Neuronal stem cell (in vitro differentiated cells): ENCODE results near the gene GRN.

Experiments
- DNase-seq: peaks from one replicate; pipeline ENCODE4 v3.0.0-alpha.2; 2013; ENCODE audit warnings: low spot score
- H2AFZ ChIP-seq: one replicate; pipeline ENCODE4 v1.6.1; 2013; ENCODE audit warnings: mild to moderate bottlenecking, low read length, inconsistent platforms
- H2AK5ac ChIP-seq: 2 replicates; pipeline ENCODE4 v1.6.1; 2013; ENCODE audit warnings: low read depth, mild to moderate bottlenecking, inconsistent platforms, low read length, moderate library complexity, mixed read lengths
- H2BK120ac ChIP-seq: 2 replicates; pipeline ENCODE4 v1.6.1; 2013; ENCODE audit warnings: low read depth, mild to moderate bottlenecking, inconsistent platforms, low read length, moderate library complexity, mixed read lengths
- H2BK12ac ChIP-seq: one replicate; pipeline ENCODE4 v1.6.1; 2013; ENCODE audit warnings: low read length, inconsistent platforms
- H2BK15ac ChIP-seq: 2 replicates; pipeline ENCODE4 v1.6.1; 2013; ENCODE audit warnings: mild to moderate bottlenecking, low read length, inconsistent platforms, mixed read lengths
- H2BK5ac ChIP-seq: one replicate; pipeline ENCODE4 v1.6.1; 2013; ENCODE audit warnings: inconsistent platforms, mild to moderate bottlenecking, low read length, moderate library complexity
- H3K14ac ChIP-seq: one replicate; pipeline ENCODE4 v1.6.1; 2013; ENCODE audit warnings: low read length, inconsistent platforms
- H3K18ac ChIP-seq: 2 replicates; pipeline ENCODE4 v1.6.1; 2013; ENCODE audit warnings: low read length, inconsistent platforms
- H3K23ac ChIP-seq: 2 replicates; pipeline ENCODE4 v1.6.1; 2013; ENCODE audit warnings: low read depth, mild to moderate bottlenecking, mixed read lengths, low read length, inconsistent platforms; ENCODE audit not compliant: poor library complexity
- H3K27ac ChIP-seq: replicated peaks from 3 replicates; pipeline ENCODE4 v1.5.1; 2013; ENCODE audit warnings: low read length, inconsistent platforms
- H3K27me3 ChIP-seq, 3 experiments: 2 replicates each; pipeline ENCODE4 v1.6.1; 2013; ENCODE audit warnings: low read length in 3 of 3, mild to moderate bottlenecking in 2 of 3, inconsistent platforms in 1 of 3, low read depth in 1 of 3, mixed read lengths in 1 of 3, moderate library complexity in 1 of 3; ENCODE audit not compliant: control insufficient read depth in 3 of 3, insufficient read depth in 3 of 3
- H3K36me3 ChIP-seq, 2 donors: replicated peaks in 1 of 2; 2 replicates each; pipeline ENCODE4 v1.6.1; 2013; ENCODE audit warnings: low read length in 2 of 2; ENCODE audit not compliant: control insufficient read depth in 2 of 2, insufficient read depth in 2 of 2
- H3K4ac ChIP-seq: 2 replicates; pipeline ENCODE4 v1.6.1; 2013; ENCODE audit warnings: inconsistent platforms, mild to moderate bottlenecking, low read length, moderate library complexity
- H3K4me1 ChIP-seq, 2 donors: 1 replicate in 1 of 2; 2 replicates in 1 of 2; pipeline ENCODE4 v1.6.1; 2013; ENCODE audit warnings: low read length in 2 of 2, low read depth in 1 of 2; ENCODE audit not compliant: control insufficient read depth in 2 of 2, insufficient read depth in 1 of 2
- H3K4me2 ChIP-seq: one replicate; pipeline ENCODE4 v1.6.1; 2013; ENCODE audit warnings: mild to moderate bottlenecking, low read length, inconsistent platforms; ENCODE audit not compliant: insufficient read depth, poor library complexity, severe bottlenecking
- H3K4me3 ChIP-seq, 2 donors: 2 replicates each; pipeline ENCODE4 v1.5.1; 2013; ENCODE audit warnings: low read length in 2 of 2, mild to moderate bottlenecking in 2 of 2, inconsistent platforms in 1 of 2, moderate library complexity in 1 of 2
- H3K79me1 ChIP-seq: one replicate; pipeline ENCODE4 v1.6.1; 2013; ENCODE audit warnings: low read depth, mild to moderate bottlenecking, inconsistent platforms, low read length, moderate library complexity
- H3K9ac ChIP-seq: one replicate; pipeline ENCODE4 v1.6.1; 2013; ENCODE audit warnings: mild to moderate bottlenecking, low read depth, low read length, inconsistent platforms; ENCODE audit not compliant: poor library complexity
- H3K9me3 ChIP-seq, 2 donors: replicated peaks in 1 of 2; 2 replicates each; pipeline versions ENCODE3 to v1.6.1; 2013; ENCODE audit warnings: low read length in 2 of 2, mild to moderate bottlenecking in 2 of 2, inconsistent platforms in 1 of 2, low read depth in 1 of 2, mixed read lengths in 1 of 2, moderate library complexity in 1 of 2; ENCODE audit not compliant: control insufficient read depth in 2 of 2, insufficient read depth in 1 of 2
- H4K8ac ChIP-seq: one replicate; pipeline ENCODE4 v1.6.1; 2013; ENCODE audit warnings: low read depth, mild to moderate bottlenecking, inconsistent platforms, low read length, moderate library complexity
- H4K91ac ChIP-seq: one replicate; pipeline ENCODE4 v1.6.1; 2013; ENCODE audit warnings: low read length, low read depth, mild to moderate bottlenecking, inconsistent platforms; ENCODE audit not compliant: poor library complexity
- WGBS, 2 donors: extraction: QIAGEN DNeasy Blood & Tissue Kit; methylation state at CpG; one replicate each; pipeline ENCODE4 v1.1.7; 2013; ENCODE audit warnings: missing lambda C conversion rate in 2 of 2, mixed read lengths in 1 of 2; ENCODE audit not compliant: insufficient read length in 2 of 2, insufficient replicate concordance in 1 of 2; ENCODE audit errors: extremely low coverage in 2 of 2; 5-methylcytosine and 5-hydroxymethylcytosine counted together

Gene GRN

DNA sequence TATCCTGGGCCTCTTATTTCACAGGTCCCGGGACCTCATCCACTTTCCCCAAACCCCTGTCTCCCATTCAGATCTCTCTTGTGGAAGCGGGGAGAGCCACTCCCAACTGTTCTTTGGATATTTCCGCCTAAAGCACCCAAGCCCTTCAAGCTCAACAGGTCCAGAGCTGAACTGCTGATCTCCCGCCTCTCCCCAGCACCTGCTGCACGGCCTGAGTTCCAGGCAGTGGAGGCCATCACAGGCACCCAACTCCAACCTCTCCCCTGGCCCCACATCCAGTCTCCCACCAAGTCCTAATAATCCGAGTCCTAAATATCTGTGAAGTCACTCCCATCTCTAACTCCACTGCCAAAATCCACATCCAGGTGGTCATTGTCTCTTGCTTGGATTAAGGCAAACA is 37.8 kb downstream of the GRN start:
- Histone ChIP-seq H2AFZ (no peak overlapping the region), H2BK120ac (no peak overlapping the region), H3K36me3 (no peaks in the 10 kb centered on the region), H3K23ac (no peak overlapping the region), H2BK15ac (no peak overlapping the region), H2AK5ac (no peak overlapping the region), H3K4me1 (peaks cover 8 to 13% of the 10 kb centered on the region in 2 donors), H2BK5ac (no peak overlapping the region), H3K4me2 (no peak overlapping the region), H2BK12ac (no peak overlapping the region), H3K79me1 (no peaks in the 10 kb centered on the region), H3K4ac (no peak overlapping the region), H3K14ac (no peak overlapping the region), H3K9ac (no peak overlapping the region), H3K18ac (no peak overlapping the region), H4K91ac (no peak overlapping the region), H3K9me3 (no peaks in the 10 kb centered on the region), H3K27me3 (peaks cover 2 to 30% (median 26%) of the 10 kb centered on the region in 3 experiments), H3K4me3 (no peak overlapping the region), H4K8ac (no peak overlapping the region), H3K27ac (no peak overlapping the region)
- WGBS, 2 donors = no CpG with 5 or more reads among the region's 6 CpGs
- DNase-seq = no peak

- H4K91ac ChIP-seq = no peak overlapping the region
- no peak overlapping the region for H3K4ac ChIP-seq
- no peak overlapping the region for H2BK12ac ChIP-seq
- no peak overlapping the region for H2BK5ac ChIP-seq
- WGBS, 2 donors = no CpG with 5 or more reads among the region's 15 CpGs
- H3K18ac ChIP-seq = no peak overlapping the region
- no peak overlapping the region for H2AFZ ChIP-seq
- H3K79me1 ChIP-seq = no peaks in the 10 kb centered on the region
- no peak overlapping the region for H3K27ac ChIP-seq
- no peak overlapping the region for H2AK5ac ChIP-seq
- H3K23ac ChIP-seq = peak overlapping the region; percentile 14
- no peaks in the 10 kb centered on the region for H3K9me3 ChIP-seq
- no peak overlapping the region for H3K4me3 ChIP-seq
- H3K4me2 ChIP-seq = no peak overlapping the region
- H3K9ac ChIP-seq = no peak overlapping the region
- DNase-seq = no peak
- H3K4me1 ChIP-seq = peaks cover 8 to 13% of the 10 kb centered on the region in 2 donors
- peaks cover 2 to 30% (median 26%) of the 10 kb centered on the region in 3 experiments for H3K27me3 ChIP-seq
- no peak overlapping the region for H3K14ac ChIP-seq
- no peak overlapping the region for H4K8ac ChIP-seq
- no peak overlapping the region for H2BK15ac ChIP-seq
- no peaks in the 10 kb centered on the region for H3K36me3 ChIP-seq
- H2BK120ac ChIP-seq = no peak overlapping the region
Measured at GRCh38 chr17:44383363-44383762, 38.3 kb downstream of the GRN start.

GRCh38 chr17:44383861-44384260 is 38.8 kb downstream of the GRN start:
- Histone ChIP-seq H2BK15ac (no peak overlapping the region), H3K4me2 (no peak overlapping the region), H3K14ac (no peak overlapping the region), H3K4ac (no peak overlapping the region), H2AFZ (no peak overlapping the region), H3K18ac (peak overlapping the region; percentile 86), H3K4me1 (peaks cover 8 to 13% of the 10 kb centered on the region in 2 donors), H2BK120ac (no peak overlapping the region), H4K8ac (no peak overlapping the region), H3K27me3 (peaks cover 2 to 30% (median 26%) of the 10 kb centered on the region in 3 experiments), H3K23ac (no peak overlapping the region), H4K91ac (no peak overlapping the region), H2AK5ac (no peak overlapping the region), H3K4me3 (no peak overlapping the region), H2BK5ac (no peak overlapping the region), H3K27ac (no peak overlapping the region), H3K9me3 (no peaks in the 10 kb centered on the region), H3K36me3 (no peaks in the 10 kb centered on the region), H3K79me1 (no peaks in the 10 kb centered on the region), H2BK12ac (no peak overlapping the region), H3K9ac (no peak overlapping the region)
- WGBS, 2 donors = no CpG with 5 or more reads among the region's 16 CpGs
- no peak for DNase-seq

- H3K14ac ChIP-seq = no peak overlapping the region
- H3K9me3 ChIP-seq = no peaks in the 10 kb centered on the region
- H2AFZ ChIP-seq = peak overlapping the region; percentile 100
- no peak overlapping the region for H2AK5ac ChIP-seq
- H2BK15ac ChIP-seq = peak overlapping the region; percentile 1
- no peaks in the 10 kb centered on the region for H3K79me1 ChIP-seq
- no peak for DNase-seq
- H3K18ac ChIP-seq = peak overlapping the region; percentile 86
- H3K4ac ChIP-seq = no peak overlapping the region
- no peak overlapping the region for H3K23ac ChIP-seq
- peak overlapping the region; percentile 98 for H3K4me2 ChIP-seq
- H4K8ac ChIP-seq = no peak overlapping the region
- H3K4me3 ChIP-seq = peak overlapping the region; percentile 54 to 76
- H3K27ac ChIP-seq = no peak overlapping the region
- peak overlapping the region; percentile 82 for H3K9ac ChIP-seq
- H2BK120ac ChIP-seq = peak overlapping the region; percentile 38
- no peaks in the 10 kb centered on the region for H3K36me3 ChIP-seq
- H2BK12ac ChIP-seq = no peak overlapping the region
- peaks cover 11 to 13% of the 10 kb centered on the region in 2 donors for H3K4me1 ChIP-seq
- peaks cover 2 to 30% (median 26%) of the 10 kb centered on the region in 3 experiments for H3K27me3 ChIP-seq
- peak overlapping the region; percentile 9 for H4K91ac ChIP-seq
- peak overlapping the region; percentile 13 for H2BK5ac ChIP-seq
- WGBS, 2 donors = no CpG with 5 or more reads among the region's 29 CpGs
Measured at GRCh38 chr17:44384281-44384822, 39.2 kb downstream of the GRN start.
